ENCODE data around the gene UBE3D.

UBE3D gene

DNA sequence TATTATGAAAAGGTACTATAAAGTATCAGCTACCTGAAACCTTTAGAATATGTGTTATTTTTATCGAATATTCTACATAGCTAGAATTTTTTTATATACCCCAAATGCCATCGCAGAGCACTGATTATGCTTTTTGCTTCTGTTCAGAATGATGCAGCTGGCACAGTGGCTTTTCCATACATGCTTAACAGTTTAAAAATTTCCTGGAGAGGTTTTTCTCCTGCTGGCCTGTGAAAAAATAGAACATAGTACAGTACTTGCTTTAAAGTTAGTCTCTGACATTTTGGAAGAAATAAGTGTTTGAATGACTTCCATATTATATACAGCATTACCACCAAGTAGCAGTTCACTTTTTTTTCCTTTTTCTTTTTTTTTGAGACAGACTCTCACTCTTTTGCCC is 7.1 kb upstream of the UBE3D start:
- Histone ChIP-seq H3K9me3 (ENCODE audit: control insufficient read depth, insufficient read depth, low read depth, low read length) (no peaks in the 10 kb centered on the region), H3K4me1 (ENCODE audit: control insufficient read depth, insufficient read depth, low read length) (peaks cover 21% of the 10 kb centered on the region; the same call in 1 of the 2 replicates), H3K27ac (ENCODE audit: extremely low read depth, low read depth, low read length) (no peak overlapping the region), H3K36me3 (ENCODE audit: control insufficient read depth in 2 of 2, insufficient read depth in 1 of 2, low read length in 2 of 2) (peaks cover 0 to 12% of the 10 kb centered on the region in 2 experiments; a peak in 2 of 3 replicates), H3K4me3 (ENCODE audit: low read depth, low read length) (no peak overlapping the region)
- POLR2A ChIA-PET, result no interaction called here
- TF ChIP-seq ZNF701 (tag by site-specific recombination; IDR thresholded peaks at IDR 0.05) (no peak), ZNF76 (tag by site-specific recombination; IDR thresholded peaks at IDR 0.05; ENCODE audit: borderline replicate concordance, low read depth) (no peak), ZNF530 (tag by site-specific recombination; IDR thresholded peaks at IDR 0.05; ENCODE audit: low read depth) (no peak), ZNF501 (tag by site-specific recombination; IDR thresholded peaks at IDR 0.05) (no peak), ZNF521 (tag by site-specific recombination; IDR thresholded peaks at IDR 0.05) (no peak), GLI4 (tag by site-specific recombination; IDR thresholded peaks at IDR 0.05) (no peak), ZNF202 (tag by site-specific recombination; IDR thresholded peaks at IDR 0.05; ENCODE audit: borderline replicate concordance) (no peak), ZNF114 (tag by site-specific recombination; IDR thresholded peaks at IDR 0.05) (no peak), ZNF354C (tag by site-specific recombination; IDR thresholded peaks at IDR 0.05; ENCODE audit: borderline replicate concordance, low read depth) (no peak), KLF8 (tag by site-specific recombination; IDR thresholded peaks at IDR 0.05) (no peak), ZNF23 (tag by site-specific recombination; IDR thresholded peaks at IDR 0.05; ENCODE audit: borderline replicate concordance) (no peak), ZNF629 (tag by site-specific recombination; IDR thresholded peaks at IDR 0.05) (no peak), ATF2 (tag by site-specific recombination; IDR thresholded peaks at IDR 0.05; ENCODE audit: low read depth) (no peak), GLIS1 (tag by site-specific recombination; IDR thresholded peaks at IDR 0.05) (no peak)
- TF ChIP-seq, protein P1, sequence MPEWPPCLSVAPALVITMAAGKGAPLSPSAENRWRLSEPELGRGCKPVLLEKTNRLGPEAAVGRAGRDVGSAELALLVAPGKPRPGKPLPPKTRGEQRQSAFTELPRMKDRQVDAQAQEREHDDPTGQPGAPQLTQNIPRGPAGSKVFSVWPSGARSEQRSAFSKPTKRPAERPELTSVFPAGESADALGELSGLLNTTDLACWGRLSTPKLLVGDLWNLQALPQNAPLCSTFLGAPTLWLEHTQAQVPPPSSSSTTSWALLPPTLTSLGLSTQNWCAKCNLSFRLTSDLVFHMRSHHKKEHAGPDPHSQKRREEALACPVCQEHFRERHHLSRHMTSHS (tag by site-specific recombination; IDR thresholded peaks at IDR 0.05), result no peak
- TF ChIP-seq, protein P2, sequence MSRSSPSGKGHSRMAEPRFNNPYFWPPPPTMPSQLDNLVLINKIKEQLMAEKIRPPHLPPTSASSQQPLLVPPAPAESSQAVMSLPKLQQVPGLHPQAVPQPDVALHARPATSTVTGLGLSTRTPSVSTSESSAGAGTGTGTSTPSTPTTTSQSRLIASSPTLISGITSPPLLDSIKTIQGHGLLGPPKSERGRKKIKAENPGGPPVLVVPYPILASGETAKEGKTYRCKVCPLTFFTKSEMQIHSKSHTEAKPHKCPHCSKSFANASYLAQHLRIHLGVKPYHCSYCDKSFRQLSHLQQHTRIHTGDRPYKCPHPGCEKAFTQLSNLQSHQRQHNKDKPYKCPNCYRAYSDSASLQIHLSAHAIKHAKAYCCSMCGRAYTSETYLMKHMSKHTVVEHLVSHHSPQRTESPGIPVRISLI (tag by site-specific recombination; IDR thresholded peaks at IDR 0.05), result no peak
- TF ChIP-seq, protein P3, sequence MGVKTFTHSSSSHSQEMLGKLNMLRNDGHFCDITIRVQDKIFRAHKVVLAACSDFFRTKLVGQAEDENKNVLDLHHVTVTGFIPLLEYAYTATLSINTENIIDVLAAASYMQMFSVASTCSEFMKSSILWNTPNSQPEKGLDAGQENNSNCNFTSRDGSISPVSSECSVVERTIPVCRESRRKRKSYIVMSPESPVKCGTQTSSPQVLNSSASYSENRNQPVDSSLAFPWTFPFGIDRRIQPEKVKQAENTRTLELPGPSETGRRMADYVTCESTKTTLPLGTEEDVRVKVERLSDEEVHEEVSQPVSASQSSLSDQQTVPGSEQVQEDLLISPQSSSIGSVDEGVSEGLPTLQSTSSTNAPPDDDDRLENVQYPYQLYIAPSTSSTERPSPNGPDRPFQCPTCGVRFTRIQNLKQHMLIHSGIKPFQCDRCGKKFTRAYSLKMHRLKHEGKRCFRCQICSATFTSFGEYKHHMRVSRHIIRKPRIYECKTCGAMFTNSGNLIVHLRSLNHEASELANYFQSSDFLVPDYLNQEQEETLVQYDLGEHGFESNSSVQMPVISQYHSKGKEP (tag by site-specific recombination; IDR thresholded peaks at IDR 0.05), result no peak
- CTCF ChIA-PET, result interaction anchor here (0.9 to 8.8 kb wide), 5 partner anchors 142 to 802 kb away, joined by 3 to 182 read pairs (median 4); partner anchors contain the start of gene PRSS35

GRCh38 chr6:83071707-83072106 is 6.1 kb upstream of the UBE3D start:
- Histone ChIP-seq H3K27ac (ENCODE audit: extremely low read depth, low read depth, low read length) (no peak overlapping the region), H3K9me3 (ENCODE audit: control insufficient read depth, insufficient read depth, low read depth, low read length) (no peaks in the 10 kb centered on the region), H3K4me1 (ENCODE audit: control insufficient read depth, insufficient read depth, low read length) (peaks cover 21% of the 10 kb centered on the region; the same call in 1 of the 2 replicates), H3K36me3 (ENCODE audit: control insufficient read depth in 2 of 2, insufficient read depth in 1 of 2, low read length in 2 of 2) (peaks cover 0 to 12% of the 10 kb centered on the region in 2 experiments; a peak in 2 of 3 replicates), H3K4me3 (ENCODE audit: low read depth, low read length) (no peak overlapping the region)
- TF ChIP-seq KLF8 (tag by site-specific recombination; IDR thresholded peaks at IDR 0.05) (no peak), SCRT1 (tag by site-specific recombination; IDR thresholded peaks at IDR 0.05; ENCODE audit: borderline replicate concordance) (peak; percentile 58; the same call in 1 of the 2 replicates), ATF2 (tag by site-specific recombination; IDR thresholded peaks at IDR 0.05; ENCODE audit: low read depth) (peak; percentile 79), SCRT2 (tag by site-specific recombination; IDR thresholded peaks at IDR 0.05) (peak; percentile 89)
- TF ChIP-seq, protein P4, sequence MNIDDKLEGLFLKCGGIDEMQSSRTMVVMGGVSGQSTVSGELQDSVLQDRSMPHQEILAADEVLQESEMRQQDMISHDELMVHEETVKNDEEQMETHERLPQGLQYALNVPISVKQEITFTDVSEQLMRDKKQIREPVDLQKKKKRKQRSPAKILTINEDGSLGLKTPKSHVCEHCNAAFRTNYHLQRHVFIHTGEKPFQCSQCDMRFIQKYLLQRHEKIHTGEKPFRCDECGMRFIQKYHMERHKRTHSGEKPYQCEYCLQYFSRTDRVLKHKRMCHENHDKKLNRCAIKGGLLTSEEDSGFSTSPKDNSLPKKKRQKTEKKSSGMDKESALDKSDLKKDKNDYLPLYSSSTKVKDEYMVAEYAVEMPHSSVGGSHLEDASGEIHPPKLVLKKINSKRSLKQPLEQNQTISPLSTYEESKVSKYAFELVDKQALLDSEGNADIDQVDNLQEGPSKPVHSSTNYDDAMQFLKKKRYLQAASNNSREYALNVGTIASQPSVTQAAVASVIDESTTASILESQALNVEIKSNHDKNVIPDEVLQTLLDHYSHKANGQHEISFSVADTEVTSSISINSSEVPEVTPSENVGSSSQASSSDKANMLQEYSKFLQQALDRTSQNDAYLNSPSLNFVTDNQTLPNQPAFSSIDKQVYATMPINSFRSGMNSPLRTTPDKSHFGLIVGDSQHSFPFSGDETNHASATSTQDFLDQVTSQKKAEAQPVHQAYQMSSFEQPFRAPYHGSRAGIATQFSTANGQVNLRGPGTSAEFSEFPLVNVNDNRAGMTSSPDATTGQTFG (tag by site-specific recombination; IDR thresholded peaks at IDR 0.05; ENCODE audit: borderline replicate concordance), result no peak
- TF ChIP-seq, protein P5, sequence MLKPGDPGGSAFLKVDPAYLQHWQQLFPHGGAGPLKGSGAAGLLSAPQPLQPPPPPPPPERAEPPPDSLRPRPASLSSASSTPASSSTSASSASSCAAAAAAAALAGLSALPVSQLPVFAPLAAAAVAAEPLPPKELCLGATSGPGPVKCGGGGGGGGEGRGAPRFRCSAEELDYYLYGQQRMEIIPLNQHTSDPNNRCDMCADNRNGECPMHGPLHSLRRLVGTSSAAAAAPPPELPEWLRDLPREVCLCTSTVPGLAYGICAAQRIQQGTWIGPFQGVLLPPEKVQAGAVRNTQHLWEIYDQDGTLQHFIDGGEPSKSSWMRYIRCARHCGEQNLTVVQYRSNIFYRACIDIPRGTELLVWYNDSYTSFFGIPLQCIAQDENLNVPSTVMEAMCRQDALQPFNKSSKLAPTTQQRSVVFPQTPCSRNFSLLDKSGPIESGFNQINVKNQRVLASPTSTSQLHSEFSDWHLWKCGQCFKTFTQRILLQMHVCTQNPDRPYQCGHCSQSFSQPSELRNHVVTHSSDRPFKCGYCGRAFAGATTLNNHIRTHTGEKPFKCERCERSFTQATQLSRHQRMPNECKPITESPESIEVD (tag by site-specific recombination; IDR thresholded peaks at IDR 0.05), result peak; percentile 81
- ChIA-PET POLR2A (no interaction called here), CTCF (interaction anchor here (0.6 to 8.8 kb wide), 6 partner anchors 143 to 804 kb away, joined by 3 to 182 read pairs (median 4); partner anchors contain the start of gene PRSS35)

Measured in HEK293 (cell line).